HG03135 (cell line): Measurements from ENCODE around the gene ASMT.
"Not testable (repeated sequence)": the region's sequence is repeated elsewhere in the genome, so short reads cannot be mapped to it uniquely, and the experiment has no call there.

Experiments used
- ATAC-seq: cut with Tn5 transposase; IDR thresholded peaks from one replicate; pipeline ENCODE4 v1.9.1; 2021; ENCODE audit warnings: mild to moderate bottlenecking, moderate library complexity; ENCODE audit not compliant: unreplicated experiment

Gene ASMT

GRCh38 chrX:1614927-1615326 lies at the start of gene ASMT:
ASMT (plus strand) TSS chrX:1615059; CDS start chrX:1615200, 141 bp downstream.
- no peak for ATAC-seq

- ATAC-seq = not testable (repeated sequence)
These were observed 40.7 kb upstream of the ASMT start for GRCh38 chrX:1574181-1574580.

GRCh38 chrX:1576201-1576992 lies 38.5 kb upstream of the ASMT start:
- no peak for ATAC-seq

GRCh38 chrX:1577845-1578244 lies 37.0 kb upstream of the ASMT start:
- ATAC-seq = no peak

GRCh38 chrX:1578511-1579173 lies 36.2 kb upstream of the ASMT start:
- ATAC-seq = no peak

GRCh38 chrX:1581132-1581531 lies 33.7 kb upstream of the ASMT start:
- no peak for ATAC-seq

GRCh38 chrX:1582686-1583437 lies 32.0 kb upstream of the ASMT start:
- ATAC-seq = no peak

- no peak for ATAC-seq
These were observed 30.4 kb upstream of the ASMT start for GRCh38 chrX:1584237-1585011.

GRCh38 chrX:1587161-1587560 lies 27.7 kb upstream of the ASMT start:
- ATAC-seq = no peak

- ATAC-seq = no peak
These were observed 25.3 kb upstream of the ASMT start for GRCh38 chrX:1589356-1590130.

GRCh38 chrX:1591102-1591862 lies 23.6 kb upstream of the ASMT start, which contains the start of gene AKAP17A:
AKAP17A (plus strand) TSS chrX:1591604; CDS start chrX:1593463, 1,859 bp downstream.
- ATAC-seq = peak; percentile 87

- ATAC-seq = peak; percentile 4
These were observed 22.9 kb upstream of the ASMT start for GRCh38 chrX:1591863-1592469.

GRCh38 chrX:1592470-1593142 lies 22.3 kb upstream of the ASMT start:
- ATAC-seq = peak; percentile 40

GRCh38 chrX:1593286-1594271 lies 21.3 kb upstream of the ASMT start:
- no peak for ATAC-seq

- ATAC-seq = no peak
These were observed 19.2 kb upstream of the ASMT start for GRCh38 chrX:1595711-1596060.

GRCh38 chrX:1596676-1597344 lies 18.0 kb upstream of the ASMT start:
- ATAC-seq = no peak
